Measurements from ENCODE around the gene ANKS1A. TPM values are rescaled to one million over a fixed set of nuclear protein-coding genes. Genes with fewer than 3 reads are reported as not detected.
A peak's percentile ranks its signal among the peaks of the same experiment; 100 is the strongest.

The ANKS1A gene
- total RNA-seq, 1 donor from 2014 or later, result 35.1 TPM

- no peak for DNase-seq (ENCODE audit: low read depth in 2 of 2)
Measured at GRCh38 chr6:35067234-35067633, 178.2 kb downstream of the ANKS1A start.

GRCh38 chr6:35068206-35068605 is 179.2 kb downstream of the ANKS1A start:
- DNase-seq (ENCODE audit: low read depth in 2 of 2), result no peak

- DNase-seq (ENCODE audit: low read depth in 2 of 2), result no peak
Measured at GRCh38 chr6:35068644-35069043, 179.6 kb downstream of the ANKS1A start.

- DNase-seq (ENCODE audit: low read depth in 2 of 2), result no peak
Measured at GRCh38 chr6:35069262-35069661, 180.2 kb downstream of the ANKS1A start.

GRCh38 chr6:35070111-35070510 is 181.1 kb downstream of the ANKS1A start:
- DNase-seq (ENCODE audit: low read depth in 2 of 2), result no peak

GRCh38 chr6:35071347-35071994 is 182.4 kb downstream of the ANKS1A start:
- no peak for DNase-seq (ENCODE audit: low read depth in 2 of 2)

- peak; percentile 21 to 31 for DNase-seq (ENCODE audit: low read depth in 2 of 2)
Measured at GRCh38 chr6:35072051-35072697, 183.1 kb downstream of the ANKS1A start.

- DNase-seq (ENCODE audit: low read depth in 2 of 2), result no peak
Measured at GRCh38 chr6:35072698-35073055, 183.6 kb downstream of the ANKS1A start.

- DNase-seq (ENCODE audit: low read depth in 2 of 2), result no peak
Measured at GRCh38 chr6:35073211-35073610, 184.2 kb downstream of the ANKS1A start.

GRCh38 chr6:35073766-35074471 is 184.9 kb downstream of the ANKS1A start:
- DNase-seq (ENCODE audit: low read depth in 2 of 2), result no peak

- no peak for DNase-seq (ENCODE audit: low read depth in 2 of 2)
Measured at GRCh38 chr6:35076997-35077712, 188.1 kb downstream of the ANKS1A start.

- DNase-seq (ENCODE audit: low read depth in 2 of 2), result no peak
Measured at GRCh38 chr6:35077713-35078105, 188.7 kb downstream of the ANKS1A start.

- DNase-seq (ENCODE audit: low read depth in 2 of 2), result no peak
Measured at GRCh38 chr6:35078226-35078850, 189.3 kb downstream of the ANKS1A start.

- DNase-seq (ENCODE audit: low read depth in 2 of 2), result no peak
Measured at GRCh38 chr6:35078896-35079295, 189.8 kb downstream of the ANKS1A start.

- DNase-seq (ENCODE audit: low read depth in 2 of 2), result no peak
Measured at GRCh38 chr6:35079311-35080000, 190.4 kb downstream of the ANKS1A start.

- no peak for DNase-seq (ENCODE audit: low read depth in 2 of 2)
Measured at GRCh38 chr6:35080016-35080680, 191.1 kb downstream of the ANKS1A start.

- DNase-seq (ENCODE audit: low read depth in 2 of 2), result no peak
Measured at GRCh38 chr6:35080821-35081425, 191.9 kb downstream of the ANKS1A start.

- no peak for DNase-seq (ENCODE audit: low read depth in 2 of 2)
Measured at GRCh38 chr6:35081426-35081851, 192.4 kb downstream of the ANKS1A start.

- peak in 1 of 2 donors; percentile 28 for DNase-seq (ENCODE audit: low read depth in 2 of 2)
Measured at GRCh38 chr6:35082046-35082732, 193.1 kb downstream of the ANKS1A start.
